Measurements from ENCODE around the gene DNAH8. TPM values are rescaled to one million over a fixed set of nuclear protein-coding genes. Genes with fewer than 3 reads are reported as not detected.

Gene DNAH8
- total and polyA plus RNA-seq, 2 donors (not counting 3 experiments of a cell fraction or from before 2014, with no cell fraction given) = 0.29 to 0.61 TPM

GRCh38 chr6:39073471-39074355 lies 358.6 kb downstream of the DNAH8 start:
- Histone ChIP-seq H3K9me1 (replicated peaks; ENCODE audit: control insufficient read depth, extremely low read depth, insufficient read depth, low read length) (no peaks in the 10 kb centered on the region), H3K36me3 (ENCODE audit: control insufficient read depth in 2 of 2, extremely low read depth in 1 of 2, insufficient read depth in 2 of 2, low read length in 2 of 2) (no peaks in the 10 kb centered on the region), H3K79me2 (ENCODE audit: control insufficient read depth, insufficient read depth, low read length) (no peaks in the 10 kb centered on the region), H2AFZ (ENCODE audit: low read depth, low read length) (no peak overlapping the region), H3K9me3 (replicated peaks; ENCODE audit: control insufficient read depth, insufficient read depth, low read length) (no peaks in the 10 kb centered on the region), H3K4me1 (ENCODE audit: control insufficient read depth, extremely low read depth, insufficient read depth, low read length) (no peaks in the 10 kb centered on the region), H4K20me1 (replicated peaks; ENCODE audit: control insufficient read depth, extremely low read depth, insufficient read depth, low read length) (no peaks in the 10 kb centered on the region), H3K27ac (ENCODE audit: insufficient read depth, low read depth, low read length) (no peak overlapping the region), H3K4me2 (ENCODE audit: insufficient read depth, low read length) (no peak overlapping the region), H3K27me3 (ENCODE audit: control insufficient read depth in 2 of 2, insufficient read depth in 2 of 2, low read length in 2 of 2) (no peaks in the 10 kb centered on the region), H3K4me3 (replicated peaks in 1 of 3; ENCODE audit: insufficient read depth in 1 of 3, low read depth in 1 of 3, low read length in 3 of 3) (no peak overlapping the region), H3K9ac (replicated peaks; ENCODE audit: extremely low read depth, insufficient read depth, low read length) (no peak overlapping the region)
- no peak for FAIRE-seq
- ChIA-PET POLR2A (no interaction called here), CTCF (interaction anchor here (0.7 kb wide), 1 partner anchor 14 kb away, joined by 3 read pairs; no protein-coding TSS in a partner anchor)
- no TSS peak for BruUV-seq (replicated peaks)
- TF ChIP-seq MAX (IDR thresholded peaks at IDR 0.05; ENCODE audit: insufficient read depth, insufficient read length) = no peak
- TF ChIP-seq MYC (IDR thresholded peaks at IDR 0.05; ENCODE audit: low read depth, low read length) = no peak
- TF ChIP-seq EZH2 (IDR thresholded peaks at IDR 0.05; ENCODE audit: borderline replicate concordance, low read depth, low read length, severe bottlenecking) = no peak
- TF ChIP-seq, protein P1, sequence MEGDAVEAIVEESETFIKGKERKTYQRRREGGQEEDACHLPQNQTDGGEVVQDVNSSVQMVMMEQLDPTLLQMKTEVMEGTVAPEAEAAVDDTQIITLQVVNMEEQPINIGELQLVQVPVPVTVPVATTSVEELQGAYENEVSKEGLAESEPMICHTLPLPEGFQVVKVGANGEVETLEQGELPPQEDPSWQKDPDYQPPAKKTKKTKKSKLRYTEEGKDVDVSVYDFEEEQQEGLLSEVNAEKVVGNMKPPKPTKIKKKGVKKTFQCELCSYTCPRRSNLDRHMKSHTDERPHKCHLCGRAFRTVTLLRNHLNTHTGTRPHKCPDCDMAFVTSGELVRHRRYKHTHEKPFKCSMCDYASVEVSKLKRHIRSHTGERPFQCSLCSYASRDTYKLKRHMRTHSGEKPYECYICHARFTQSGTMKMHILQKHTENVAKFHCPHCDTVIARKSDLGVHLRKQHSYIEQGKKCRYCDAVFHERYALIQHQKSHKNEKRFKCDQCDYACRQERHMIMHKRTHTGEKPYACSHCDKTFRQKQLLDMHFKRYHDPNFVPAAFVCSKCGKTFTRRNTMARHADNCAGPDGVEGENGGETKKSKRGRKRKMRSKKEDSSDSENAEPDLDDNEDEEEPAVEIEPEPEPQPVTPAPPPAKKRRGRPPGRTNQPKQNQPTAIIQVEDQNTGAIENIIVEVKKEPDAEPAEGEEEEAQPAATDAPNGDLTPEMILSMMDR (IDR thresholded peaks at IDR 0.05; ENCODE audit: extremely low read depth in 1 of 2, insufficient read depth in 1 of 2, low read depth in 1 of 2, low read length in 2 of 2) = no peak
- TF ChIP-seq JUN (IDR thresholded peaks at IDR 0.05; ENCODE audit: borderline replicate concordance, insufficient read depth, insufficient read length, low read depth) = no peak
- intact Hi-C loops (cut with micrococcal nuclease) (no loop called here), dilution Hi-C loops (cut with MboI; ENCODE audit: extremely low pct_ligation_motif_present, low sequenced_read_pairs) (no loop called here)
- DNase-seq (ENCODE audit: low read depth, low spot score) = no peak
